Uterus (tissue), 4 donors: ENCODE measurements around the gene BTN1A1. TPM values are rescaled to one million over a fixed set of nuclear protein-coding genes. Genes with fewer than 3 reads are reported as not detected.
"Not testable (repeated sequence)": the region's sequence is repeated elsewhere in the genome, so short reads cannot be mapped to it uniquely, and the experiment has no call there.

Experiments used
- DNase-seq, 2 donors: peaks; one replicate each; pipeline ENCODE4 v3.0.0-alpha.2; 2019 to 2020
- H3K27ac ChIP-seq, 2 donors: fragments of 200-600 bp; sonication (generic); 1 replicate in 1 of 2; 2 replicates in 1 of 2; pipeline ENCODE4 v1.5.1; 2016 to 2018
- H3K27me3 ChIP-seq, 2 donors: fragments of 200-600 bp; sonication (generic); one replicate each; pipeline ENCODE4 v1.5.1; 2018 to 2019; ENCODE audit warnings: control low read depth in 1 of 2
- H3K36me3 ChIP-seq, 2 donors: fragments of 200-600 bp; sonication (generic); one replicate each; pipeline ENCODE4 v1.5.1; 2019; ENCODE audit warnings: control low read depth in 1 of 2
- H3K4me1 ChIP-seq, 2 donors: fragments of 200-600 bp; sonication (generic); one replicate each; pipeline ENCODE4 v1.5.1; 2018 to 2019; ENCODE audit warnings: control low read depth in 1 of 2
- H3K4me3 ChIP-seq, 2 donors: fragments of 200-600 bp; sonication (generic); 1 replicate in 1 of 2; 2 replicates in 1 of 2; pipeline ENCODE4 v1.5.1; 2018 to 2019; ENCODE audit warnings: mild to moderate bottlenecking in 1 of 2
- H3K9me3 ChIP-seq, 2 donors: fragments of 200-600 bp; sonication (generic); one replicate each; pipeline ENCODE4 v1.5.1; 2019; ENCODE audit warnings: control low read depth in 1 of 2
- POLR2A ChIP-seq, 2 donors: fragments of 450-650 bp; IDR thresholded peaks; one replicate each; pipeline ENCODE4 v1.6.1; 2016; ENCODE audit warnings: antibody characterized with exemption in 2 of 2, mild to moderate bottlenecking in 1 of 2, moderate library complexity in 1 of 2
- intact Hi-C: fragments of 100-400 bp; cut with DNase I; formaldehyde crosslinking; loops from one replicate; pipeline ENCODE4 v1.15.1; 2023; ENCODE audit warnings: low total_unique reads
- total RNA-seq, 4 donors: library from RNA; depleted of rRNA in 3 of 4; stranded (reverse); fragments of >200 nt in 3 of 4; gene quantifications; one replicate each; pipeline versions ENCODE4 v1.1.0 to v1.2.4, GENCODE V29; 2014 to 2023
- TF ChIP-seq, protein P1 (sequence below), 4 experiments: fragments of 200-600 bp in 2 of 4; fragments of 450-650 bp in 2 of 4; sonication (generic) in 2 of 4; IDR thresholded peaks; one replicate each; pipeline ENCODE4 v1.5.1; 2016 to 2019; ENCODE audit warnings: antibody characterized with exemption in 4 of 4, mild to moderate bottlenecking in 2 of 4, moderate library complexity in 1 of 4
- donor health status: DM: yes; HTN: yes; CAD: no.

Gene BTN1A1
- total RNA-seq, 4 donors from 2014 or later, result 0.07 TPM; not detected in 3

DNA sequence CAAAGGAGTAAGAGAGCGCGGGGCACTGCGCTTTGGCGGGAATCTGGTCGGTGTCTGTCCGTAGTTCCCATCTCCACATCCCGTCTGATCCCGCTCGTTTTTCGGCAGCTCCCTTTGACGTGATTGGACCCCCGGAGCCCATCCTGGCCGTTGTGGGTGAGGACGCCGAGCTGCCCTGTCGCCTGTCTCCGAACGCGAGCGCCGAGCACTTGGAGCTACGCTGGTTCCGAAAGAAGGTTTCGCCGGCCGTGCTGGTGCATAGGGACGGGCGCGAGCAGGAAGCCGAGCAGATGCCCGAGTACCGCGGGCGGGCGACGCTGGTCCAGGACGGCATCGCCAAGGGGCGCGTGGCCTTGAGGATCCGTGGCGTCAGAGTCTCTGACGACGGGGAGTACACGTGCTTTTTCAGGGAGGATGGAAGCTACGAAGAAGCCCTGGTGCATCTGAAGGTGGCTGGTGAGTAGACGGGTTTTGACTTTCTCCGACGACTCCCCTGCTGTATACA is 1.4 kb downstream of the BTN1A1 start:
- Histone ChIP-seq H3K4me3 (no peak overlapping the region), H3K27me3 (no peaks in the 10 kb centered on the region), H3K9me3 (no peaks in the 10 kb centered on the region), H3K4me1 (peaks cover 0 to 7% of the 10 kb centered on the region in 2 donors), H3K36me3 (no peaks in the 10 kb centered on the region), H3K27ac (no peak overlapping the region)
- no peak for TF ChIP-seq POLR2A (IDR thresholded peaks at IDR 0.05)
- TF ChIP-seq, protein P1, sequence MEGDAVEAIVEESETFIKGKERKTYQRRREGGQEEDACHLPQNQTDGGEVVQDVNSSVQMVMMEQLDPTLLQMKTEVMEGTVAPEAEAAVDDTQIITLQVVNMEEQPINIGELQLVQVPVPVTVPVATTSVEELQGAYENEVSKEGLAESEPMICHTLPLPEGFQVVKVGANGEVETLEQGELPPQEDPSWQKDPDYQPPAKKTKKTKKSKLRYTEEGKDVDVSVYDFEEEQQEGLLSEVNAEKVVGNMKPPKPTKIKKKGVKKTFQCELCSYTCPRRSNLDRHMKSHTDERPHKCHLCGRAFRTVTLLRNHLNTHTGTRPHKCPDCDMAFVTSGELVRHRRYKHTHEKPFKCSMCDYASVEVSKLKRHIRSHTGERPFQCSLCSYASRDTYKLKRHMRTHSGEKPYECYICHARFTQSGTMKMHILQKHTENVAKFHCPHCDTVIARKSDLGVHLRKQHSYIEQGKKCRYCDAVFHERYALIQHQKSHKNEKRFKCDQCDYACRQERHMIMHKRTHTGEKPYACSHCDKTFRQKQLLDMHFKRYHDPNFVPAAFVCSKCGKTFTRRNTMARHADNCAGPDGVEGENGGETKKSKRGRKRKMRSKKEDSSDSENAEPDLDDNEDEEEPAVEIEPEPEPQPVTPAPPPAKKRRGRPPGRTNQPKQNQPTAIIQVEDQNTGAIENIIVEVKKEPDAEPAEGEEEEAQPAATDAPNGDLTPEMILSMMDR (IDR thresholded peaks at IDR 0.05), result no peak
- intact Hi-C loops, result no loop called here
- DNase-seq, result no peak

DNA sequence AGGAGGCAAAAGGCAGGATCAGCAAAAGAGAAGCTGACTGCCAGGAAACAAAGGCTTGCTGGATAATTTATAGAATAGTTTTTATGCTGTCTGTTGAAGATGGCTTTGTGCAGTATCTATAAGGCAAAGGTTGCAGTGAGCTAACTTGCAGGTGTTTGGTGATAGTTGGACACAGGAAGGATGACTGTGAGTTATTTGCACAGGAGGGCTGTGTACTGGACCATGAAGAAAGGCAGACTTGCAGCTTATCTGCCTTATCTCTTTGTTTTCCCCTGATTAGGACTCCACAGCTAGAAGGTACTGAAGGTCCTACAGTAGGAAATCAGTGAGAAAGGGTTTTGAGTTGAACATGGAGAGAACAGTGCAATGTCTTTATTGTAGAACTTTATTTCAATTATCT is 2.1 kb downstream of the BTN1A1 start:
- intact Hi-C loops, result no loop called here
- no peaks in the 10 kb centered on the region for H3K9me3 ChIP-seq
- TF ChIP-seq, protein P1 (IDR thresholded peaks at IDR 0.05), result no peak
- H3K27me3 ChIP-seq, result no peaks in the 10 kb centered on the region
- no peak for DNase-seq
- no peak overlapping the region for H3K4me3 ChIP-seq
- H3K36me3 ChIP-seq, result no peaks in the 10 kb centered on the region
- no peak overlapping the region for H3K27ac ChIP-seq
- H3K4me1 ChIP-seq, result peaks cover 0 to 7% of the 10 kb centered on the region in 2 donors

DNA sequence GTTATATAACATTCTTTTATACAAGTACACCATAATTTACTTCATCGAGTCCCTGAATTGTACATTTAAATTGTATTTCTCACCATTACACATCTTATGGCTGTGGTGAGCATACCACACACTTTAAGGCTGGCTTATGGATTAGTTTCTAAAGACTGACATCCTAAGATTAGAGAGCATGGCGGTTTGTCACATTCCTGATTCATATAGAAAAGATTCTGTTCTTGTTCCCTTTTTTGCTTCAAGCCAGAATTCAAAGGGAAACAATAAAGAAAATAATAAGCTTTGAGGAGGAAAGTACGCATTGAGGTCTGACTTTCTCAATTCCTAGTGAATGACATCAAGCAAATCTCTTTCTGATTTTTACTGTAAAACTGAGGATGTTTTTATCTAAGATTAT is 2.5 kb downstream of the BTN1A1 start:
- Histone ChIP-seq H3K9me3 (no peaks in the 10 kb centered on the region), H3K27me3 (no peaks in the 10 kb centered on the region), H3K4me3 (no peak overlapping the region), H3K36me3 (no peaks in the 10 kb centered on the region), H3K27ac (no peak overlapping the region), H3K4me1 (peaks cover 0 to 7% of the 10 kb centered on the region in 2 donors)
- intact Hi-C loops, result no loop called here
- DNase-seq, result no peak
- TF ChIP-seq, protein P1 (IDR thresholded peaks at IDR 0.05), result no peak
- no peak for TF ChIP-seq POLR2A (IDR thresholded peaks at IDR 0.05)

DNA sequence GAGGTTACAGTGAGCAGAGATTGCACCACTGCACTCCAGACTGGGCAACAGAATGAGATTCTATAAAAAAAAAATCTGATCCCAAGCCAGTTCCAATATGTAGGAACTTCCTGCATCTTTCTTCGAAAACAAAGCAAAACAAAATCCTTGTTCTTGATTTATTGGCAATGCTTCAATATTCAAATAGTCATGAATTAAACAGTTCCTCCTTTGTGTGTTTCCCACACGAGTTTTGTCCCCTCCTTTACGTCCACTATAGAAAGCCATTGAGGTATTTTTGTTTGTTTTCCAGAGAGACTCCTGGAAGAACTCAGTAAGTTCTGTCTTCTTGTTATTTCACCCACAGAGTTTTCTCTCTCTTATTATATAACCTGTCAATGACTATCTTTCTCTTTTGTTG is 7.6 kb downstream of the BTN1A1 start:
- Histone ChIP-seq H3K9me3 (no peaks in the 10 kb centered on the region), H3K27me3 (no peaks in the 10 kb centered on the region), H3K36me3 (no peaks in the 10 kb centered on the region), H3K4me3 (no peak overlapping the region), H3K4me1 (no peaks in the 10 kb centered on the region), H3K27ac (no peak overlapping the region)
- TF ChIP-seq, protein P1 (IDR thresholded peaks at IDR 0.05), result no peak
- no peak for TF ChIP-seq POLR2A (IDR thresholded peaks at IDR 0.05)
- intact Hi-C loops, result no loop called here
- no peak for DNase-seq

DNA sequence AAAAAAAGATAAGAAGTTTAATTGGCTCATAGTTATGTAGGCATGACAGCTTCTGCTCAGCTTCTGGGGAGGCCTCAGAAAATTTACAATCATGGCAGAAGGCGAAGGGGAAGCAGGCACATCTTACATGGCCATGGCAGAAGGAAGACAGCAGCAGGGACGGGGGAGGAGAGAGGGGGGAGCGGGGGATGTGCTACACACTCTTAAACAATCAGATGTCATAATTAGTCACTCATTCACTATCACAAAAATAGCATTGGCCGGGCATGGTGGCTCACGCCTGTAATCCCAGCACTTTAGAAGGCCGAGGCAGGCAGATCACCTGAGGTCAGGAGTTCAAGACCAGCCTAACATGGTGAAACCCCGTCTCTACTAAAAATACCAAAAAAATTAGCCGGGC is 10.9 kb downstream of the BTN1A1 start:
- H3K9me3 ChIP-seq, H3K36me3 ChIP-seq, H3K27me3 ChIP-seq, H3K4me3 ChIP-seq, H3K4me1 ChIP-seq, DNase-seq, H3K27ac ChIP-seq: not testable (repeated sequence)
- intact Hi-C loops, result loop anchor here (10.0 kb wide), 1 partner anchor 46 kb away; no protein-coding TSS in a partner anchor

DNA sequence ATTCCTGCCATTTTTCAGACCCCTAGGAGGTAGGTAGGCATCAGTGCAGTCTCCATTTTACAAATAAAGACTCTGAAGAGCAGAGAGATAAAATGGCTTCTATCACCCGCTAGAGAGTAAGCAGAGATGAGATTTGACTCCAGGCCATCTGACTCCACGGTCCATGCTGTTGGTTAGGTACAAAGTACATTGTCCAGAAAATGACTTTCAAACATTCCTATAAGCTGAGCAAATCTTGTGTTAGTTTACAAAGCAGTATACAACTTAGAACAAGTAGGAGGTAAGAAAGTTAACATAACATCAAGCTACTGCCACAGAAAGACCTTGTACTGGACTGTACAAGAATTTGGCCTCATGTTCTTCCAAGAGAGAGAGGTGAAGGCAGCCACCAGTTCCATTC is 14.9 kb downstream of the BTN1A1 start:
- Histone ChIP-seq H3K4me1 (no peaks in the 10 kb centered on the region), H3K36me3 (no peaks in the 10 kb centered on the region), H3K27me3 (no peaks in the 10 kb centered on the region), H3K27ac (no peak overlapping the region), H3K4me3 (no peak overlapping the region), H3K9me3 (no peaks in the 10 kb centered on the region)
- intact Hi-C loops, result loop anchor here (10.0 kb wide), 1 partner anchor 50 kb away; no protein-coding TSS in a partner anchor
- DNase-seq, result no peak
- TF ChIP-seq, protein P1 (IDR thresholded peaks at IDR 0.05), result no peak
- no peak for TF ChIP-seq POLR2A (IDR thresholded peaks at IDR 0.05)
